Mucosa of gallbladder (tissue), 1 donor: ENCODE results near the gene NEAT1. TPM values are rescaled to one million over a fixed set of nuclear protein-coding genes. Genes with fewer than 3 reads are reported as not detected.
"Not testable (repeated sequence)": the region's sequence is repeated elsewhere in the genome, so short reads cannot be mapped to it uniquely, and the experiment has no call there.

Experiments used
- DNase-seq: peaks from one replicate; pipeline ENCODE4 v3.0.0-alpha.2; 2020; ENCODE audit warnings: low spot score
- total RNA-seq: library from RNA; stranded (reverse); gene quantifications from one replicate; pipeline ENCODE4 v1.2.1, GENCODE V29; 2021
- donor health status: DM: no; HTN: no; CAD: no.

The NEAT1 gene
- total RNA-seq, 1 donor from 2014 or later: 1,012 TPM

DNA sequence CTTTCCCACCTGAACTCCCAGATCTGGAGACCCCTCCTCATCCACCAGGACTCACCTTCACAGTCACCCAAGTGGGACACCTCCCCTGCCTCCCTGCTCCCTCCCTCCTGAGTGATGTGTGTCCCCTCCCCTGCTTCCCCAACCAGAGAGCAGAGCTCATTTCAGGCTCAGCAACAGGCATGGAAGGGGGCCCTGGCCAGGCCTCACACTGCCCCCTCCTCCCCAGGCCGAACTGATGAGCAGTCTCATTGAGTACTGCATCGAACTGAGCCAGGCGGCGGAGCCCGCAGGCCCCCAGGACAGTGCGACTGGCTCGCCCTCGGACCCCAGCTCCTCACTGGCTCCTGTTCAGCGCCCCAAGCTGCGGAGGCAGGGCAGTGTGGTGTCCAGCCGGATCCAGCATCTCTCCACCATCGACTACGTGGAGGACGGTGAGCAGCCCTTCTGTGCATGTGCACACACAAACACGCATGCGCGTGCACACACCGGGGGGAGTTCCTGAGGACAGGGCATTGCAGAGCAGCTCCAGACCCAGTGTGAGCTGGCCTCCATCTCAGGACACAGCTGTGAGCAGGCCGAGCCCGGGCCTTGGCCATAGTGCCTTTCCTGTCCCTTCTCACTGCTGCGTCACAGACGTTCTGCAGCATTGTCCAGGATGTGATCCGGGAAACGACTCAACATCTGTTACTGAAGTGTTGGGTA is 17.8 kb upstream of the NEAT1 start:
- no peak for DNase-seq

DNA sequence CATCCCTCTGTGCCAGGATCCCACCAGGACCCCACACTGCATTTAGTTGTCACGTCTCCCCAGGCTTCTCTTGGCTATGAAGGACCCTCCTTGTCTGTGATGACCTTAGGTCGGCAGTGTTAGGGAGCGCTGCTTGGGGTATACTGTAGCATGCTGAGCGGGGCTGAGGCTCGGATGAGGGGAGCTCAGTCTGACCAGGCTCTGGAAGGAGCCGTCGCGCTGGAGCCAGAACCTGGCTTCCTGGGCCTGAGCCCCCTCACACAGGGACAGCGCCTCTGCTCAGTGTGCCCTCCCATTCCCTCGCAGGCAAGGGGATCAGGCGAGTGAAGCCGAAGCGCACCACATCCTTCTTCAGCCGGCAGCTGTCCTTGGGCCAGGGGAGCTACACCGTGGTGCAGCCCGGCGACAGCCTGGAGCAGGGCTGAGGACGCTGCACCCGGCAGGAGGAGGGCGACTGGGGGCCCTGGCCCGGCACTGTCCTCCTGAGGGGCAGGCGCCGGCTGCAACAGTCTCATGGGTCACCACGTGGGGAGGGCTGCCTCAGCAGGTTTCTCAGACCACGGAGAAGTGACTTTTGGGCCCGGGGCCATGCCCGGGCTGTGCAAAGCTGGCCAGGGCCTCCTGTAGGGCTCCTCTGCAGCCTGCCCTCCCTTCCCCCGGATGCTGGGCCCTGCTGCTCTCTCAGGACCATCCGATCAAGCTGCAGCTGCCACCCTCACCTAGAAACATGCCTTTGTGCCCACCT is 11.5 kb upstream of the NEAT1 start:
- no peak for DNase-seq

DNA sequence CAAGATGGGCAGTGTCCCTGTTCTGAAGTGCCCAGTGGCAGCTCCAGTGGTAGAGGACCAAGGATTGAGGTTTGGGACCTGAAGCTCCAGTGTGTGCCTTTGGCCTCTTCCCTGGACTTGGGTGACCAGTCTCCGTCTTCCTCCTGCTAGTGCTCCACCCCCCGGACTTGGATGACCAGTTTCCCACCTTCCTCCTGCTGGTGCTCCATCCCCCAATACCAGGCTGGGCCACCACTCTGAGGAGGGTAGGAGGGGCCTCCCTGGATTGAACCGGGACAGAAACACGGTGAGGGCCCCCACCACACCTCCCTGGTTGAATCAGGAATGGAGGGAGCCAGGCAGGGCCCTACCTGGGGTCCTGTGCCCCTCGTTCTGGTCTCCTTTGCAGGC is 10.9 kb upstream of the NEAT1 start:
- DNase-seq: no peak

DNA sequence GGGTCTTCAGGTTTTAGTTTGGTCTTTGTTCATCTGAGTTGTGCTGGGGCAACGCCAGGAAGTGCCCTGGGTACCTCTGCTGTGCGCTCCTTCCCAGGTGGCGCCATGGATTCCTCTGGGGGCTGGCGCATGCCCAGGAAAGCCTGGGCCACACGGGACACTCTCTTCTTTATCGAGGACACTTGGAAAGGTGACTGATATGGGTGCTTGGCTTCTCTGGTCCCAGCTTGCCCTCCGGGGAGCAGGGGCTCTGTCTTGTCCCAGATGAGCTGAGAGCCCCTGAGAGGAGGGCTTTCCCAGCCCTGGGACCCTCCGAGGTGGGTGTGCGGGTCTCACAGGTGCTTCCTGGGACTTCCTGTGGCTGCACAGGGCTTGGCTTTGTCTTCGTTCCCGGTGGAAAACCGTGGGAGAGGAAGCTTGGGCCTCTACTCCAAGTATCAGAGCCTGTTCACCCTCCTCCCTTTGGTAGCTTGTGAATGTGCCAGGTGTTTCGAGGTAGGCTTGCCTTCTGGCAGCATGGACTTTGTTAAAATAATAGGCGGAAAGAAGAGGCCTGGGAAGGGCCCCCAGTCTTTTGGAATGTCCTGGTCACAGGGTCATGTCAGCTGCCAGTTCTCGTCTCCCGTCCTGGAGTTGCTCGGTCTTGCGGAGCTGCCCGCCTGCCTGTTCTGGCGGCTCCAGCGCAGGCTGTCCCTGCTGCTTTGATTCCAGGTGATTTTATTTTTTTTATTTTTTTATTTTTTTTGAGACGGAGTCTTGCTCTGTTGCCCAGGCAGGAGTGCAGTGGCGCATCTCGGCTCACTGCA is 10.1 kb upstream of the NEAT1 start:
- no peak for DNase-seq

DNA sequence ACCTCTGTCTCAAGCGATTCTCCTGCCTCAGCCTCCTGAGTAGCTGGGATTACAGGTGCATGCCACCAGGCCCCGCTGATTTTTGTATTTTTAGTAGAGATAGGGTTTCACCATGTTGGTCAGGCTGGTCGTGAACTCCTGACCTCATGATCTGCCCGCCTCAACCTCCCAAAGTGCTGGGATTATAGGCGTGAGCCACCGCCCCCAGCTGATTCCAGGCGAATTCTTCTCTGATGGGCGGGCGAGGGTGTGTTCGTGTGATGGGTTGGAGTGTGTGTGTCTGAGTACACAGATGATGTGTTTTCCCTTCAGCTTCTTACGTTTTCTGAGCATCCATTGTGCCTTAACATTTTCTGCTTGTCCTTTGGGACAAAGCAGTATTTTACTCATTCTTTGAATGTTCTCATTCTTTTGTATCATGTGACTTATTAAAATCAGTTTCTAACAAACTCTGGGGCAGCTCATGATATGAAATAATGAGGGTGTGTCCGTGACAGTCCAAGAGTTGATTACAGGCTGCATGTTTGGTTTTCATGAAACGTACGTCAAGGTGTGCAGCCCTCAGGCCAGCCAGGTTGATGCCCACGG is 9.4 kb upstream of the NEAT1 start:
- DNase-seq: not testable (repeated sequence)

DNA sequence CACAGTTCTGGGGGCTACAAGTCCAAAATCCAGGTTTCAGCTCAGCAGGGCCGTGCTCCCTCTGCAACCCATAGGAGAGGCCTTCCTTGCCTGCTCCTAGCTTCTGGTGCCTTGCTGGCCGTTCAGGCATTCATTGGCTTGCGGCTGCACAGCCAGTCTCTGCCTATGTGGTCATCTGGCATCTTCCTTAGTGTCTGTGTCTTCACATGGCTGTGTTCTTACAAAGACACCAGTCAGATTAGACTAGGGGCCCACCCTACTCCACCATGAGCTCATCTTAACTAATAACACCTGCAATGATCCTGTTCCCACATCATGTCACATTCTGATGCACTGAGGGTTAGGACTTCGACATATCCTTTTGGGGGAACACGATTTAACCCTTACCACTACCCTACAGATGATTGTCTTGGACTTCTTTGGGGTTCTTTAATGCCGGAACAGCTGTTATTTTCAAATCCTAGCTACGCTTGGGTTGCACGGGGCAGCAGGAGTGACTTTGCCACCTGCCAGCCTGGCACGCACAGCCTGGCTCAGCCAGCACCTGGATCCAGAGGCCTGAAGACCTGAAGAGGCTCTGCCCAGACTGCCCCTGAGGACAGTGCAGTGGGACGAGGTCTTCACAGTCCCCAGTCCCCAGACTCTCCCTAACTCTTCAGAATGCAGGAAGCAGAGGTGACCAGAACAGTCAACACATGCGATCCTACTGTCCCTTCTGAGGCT is 7.7 kb upstream of the NEAT1 start:
- no peak for DNase-seq

DNA sequence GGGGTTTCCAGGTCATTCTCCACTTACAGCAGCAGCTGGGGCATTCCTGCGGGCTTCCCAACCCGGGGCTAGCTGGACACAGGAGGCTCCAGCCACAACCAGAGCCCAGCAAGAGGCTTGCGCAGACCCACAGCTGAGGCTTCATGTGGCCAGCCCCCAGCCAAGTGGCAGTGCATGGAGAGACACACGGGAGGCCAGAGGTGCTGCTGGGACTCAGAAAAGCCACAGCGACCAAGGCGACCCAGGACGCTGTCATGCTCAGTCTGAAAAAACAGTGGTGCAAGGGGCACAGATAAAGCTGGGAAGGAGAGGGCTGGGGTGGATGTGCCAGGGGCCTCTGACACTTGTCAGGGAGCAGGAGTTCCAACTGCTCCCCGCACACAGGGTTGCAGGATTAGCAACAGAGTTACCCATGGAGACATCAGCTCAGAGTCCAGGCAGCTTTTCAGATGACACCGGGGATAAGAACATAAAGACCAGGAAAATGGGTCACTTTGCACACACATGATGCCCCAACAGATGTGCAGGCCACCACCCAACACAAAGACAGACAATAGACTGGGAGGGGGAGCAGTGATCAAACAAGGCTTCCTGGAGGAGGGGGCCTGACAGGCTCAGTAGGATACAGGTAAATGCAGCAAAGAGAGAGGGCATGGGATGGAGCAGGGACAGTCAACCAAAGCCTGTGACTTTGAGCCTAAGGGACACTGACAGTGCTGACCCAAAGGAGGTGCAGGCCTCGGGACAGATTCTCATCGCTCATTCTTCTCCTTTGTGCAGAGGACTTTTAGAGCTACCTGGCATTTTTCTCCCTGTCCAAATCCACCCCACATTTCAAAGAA is 6.9 kb upstream of the NEAT1 start:
- DNase-seq: no peak

DNA sequence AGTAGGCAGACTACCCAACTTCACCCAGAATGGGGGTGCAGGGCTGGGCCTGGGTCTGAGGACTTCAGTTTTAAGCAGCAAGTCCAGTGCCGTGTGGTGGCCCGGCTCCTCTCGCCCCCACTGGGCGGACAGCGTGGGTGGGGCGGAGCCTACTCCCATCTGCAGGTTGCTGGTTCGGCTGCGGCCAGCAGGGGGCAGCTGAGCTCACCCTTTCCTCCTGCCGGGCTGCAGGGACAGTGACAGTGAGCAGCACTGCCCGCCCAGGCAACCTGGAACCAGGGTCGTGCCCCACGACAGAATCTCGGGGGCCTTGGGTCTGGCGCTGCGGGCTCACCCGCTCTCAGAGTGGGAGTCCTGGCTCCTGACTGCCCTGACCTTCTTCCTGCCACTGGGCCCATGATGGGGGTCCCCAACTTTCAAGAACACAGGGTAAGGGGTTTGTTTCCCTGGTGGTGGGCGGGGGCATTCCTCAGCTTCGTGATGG is 6.2 kb upstream of the NEAT1 start:
- peak; percentile 93 for DNase-seq

DNA sequence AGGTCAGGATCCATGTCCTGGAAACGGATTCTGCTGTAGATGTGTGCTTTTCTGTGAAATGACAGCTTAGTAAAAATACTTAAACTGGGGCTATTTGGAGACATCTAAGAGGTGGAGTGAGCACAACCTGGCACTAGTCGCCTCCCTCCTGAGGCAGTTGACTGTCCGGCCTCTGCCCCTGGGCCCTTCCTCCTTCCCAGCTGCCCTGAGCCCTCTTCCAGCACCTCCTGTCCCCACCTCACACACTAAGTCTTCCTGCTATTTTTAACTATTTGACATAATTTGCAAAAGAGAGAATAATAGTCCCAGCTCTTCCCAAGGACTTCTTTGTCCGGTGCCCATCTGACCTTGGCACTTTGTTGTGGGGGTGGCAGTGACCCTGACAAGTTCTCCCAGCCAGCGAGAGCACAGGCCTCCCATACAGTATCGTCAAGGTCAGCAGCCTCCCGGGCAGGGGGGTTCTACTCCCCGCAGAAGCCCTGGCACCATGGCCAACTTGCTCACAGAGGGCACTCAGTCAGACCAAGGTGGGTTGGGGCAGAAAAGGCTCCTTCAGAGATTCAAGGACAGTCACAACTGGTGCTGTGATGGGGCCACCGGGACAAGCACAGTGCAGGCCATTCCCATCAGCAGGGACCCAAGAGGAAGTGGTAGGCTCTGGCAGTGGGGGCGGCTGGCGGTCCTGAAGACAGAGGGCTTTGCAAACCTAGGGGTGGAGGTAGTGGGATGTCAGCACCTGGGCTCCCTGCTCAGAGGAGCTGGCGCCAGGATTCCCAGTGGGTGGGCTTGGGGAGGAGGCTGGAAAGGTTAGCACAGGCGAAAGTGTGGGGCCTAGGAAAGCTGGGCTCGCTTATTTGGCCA is 5.5 kb upstream of the NEAT1 start:
- no peak for DNase-seq

DNA sequence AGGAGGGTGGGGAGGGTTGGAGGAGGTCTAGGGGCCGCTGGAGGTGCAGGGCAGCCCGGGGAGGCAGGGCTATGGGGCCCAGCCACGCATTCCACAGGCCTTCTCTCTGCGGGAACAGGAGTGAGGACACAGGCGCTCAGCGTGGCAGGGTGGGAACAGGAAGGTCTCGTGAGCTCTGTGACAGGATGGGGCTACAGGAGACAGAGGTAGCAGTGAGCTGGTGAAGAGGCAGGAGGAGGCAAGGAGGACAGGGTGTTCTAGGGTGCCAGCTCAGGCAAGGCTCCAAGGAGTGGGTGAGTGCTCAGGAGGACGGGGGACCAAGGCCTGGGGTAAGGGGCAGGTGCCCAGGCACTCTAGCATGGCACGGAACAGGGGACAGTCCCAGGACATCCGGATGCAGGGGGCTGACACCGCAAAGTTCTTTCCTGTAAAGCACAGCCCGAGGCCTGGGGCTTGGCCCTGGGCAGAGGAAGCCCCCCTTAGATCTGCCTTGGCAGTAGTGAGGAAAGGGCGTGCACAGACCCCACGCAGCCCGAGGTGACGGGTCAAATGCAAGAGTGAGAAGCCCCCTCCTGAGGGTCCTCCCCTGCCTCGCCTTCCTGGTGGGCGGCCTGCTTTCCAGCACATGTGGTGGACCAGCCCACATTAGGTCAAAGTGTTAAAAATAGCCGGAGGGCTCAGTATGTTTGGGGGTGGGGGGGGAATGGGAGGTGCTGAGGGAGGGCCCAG is 4.7 kb upstream of the NEAT1 start:
- DNase-seq: no peak

DNA sequence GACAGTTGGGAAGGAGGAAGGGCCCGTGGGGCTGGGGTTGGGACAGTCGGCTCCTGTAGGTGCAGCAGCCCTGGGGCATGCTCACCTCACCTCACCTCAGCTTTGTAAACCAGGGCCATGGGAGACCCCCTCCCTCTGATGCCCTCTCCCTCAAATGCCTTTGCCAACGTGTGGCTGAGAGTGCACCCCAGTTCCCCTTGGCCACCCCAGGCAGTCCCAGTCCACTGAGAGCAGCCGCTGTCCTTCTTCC is 4.2 kb upstream of the NEAT1 start:
- DNase-seq: no peak

DNA sequence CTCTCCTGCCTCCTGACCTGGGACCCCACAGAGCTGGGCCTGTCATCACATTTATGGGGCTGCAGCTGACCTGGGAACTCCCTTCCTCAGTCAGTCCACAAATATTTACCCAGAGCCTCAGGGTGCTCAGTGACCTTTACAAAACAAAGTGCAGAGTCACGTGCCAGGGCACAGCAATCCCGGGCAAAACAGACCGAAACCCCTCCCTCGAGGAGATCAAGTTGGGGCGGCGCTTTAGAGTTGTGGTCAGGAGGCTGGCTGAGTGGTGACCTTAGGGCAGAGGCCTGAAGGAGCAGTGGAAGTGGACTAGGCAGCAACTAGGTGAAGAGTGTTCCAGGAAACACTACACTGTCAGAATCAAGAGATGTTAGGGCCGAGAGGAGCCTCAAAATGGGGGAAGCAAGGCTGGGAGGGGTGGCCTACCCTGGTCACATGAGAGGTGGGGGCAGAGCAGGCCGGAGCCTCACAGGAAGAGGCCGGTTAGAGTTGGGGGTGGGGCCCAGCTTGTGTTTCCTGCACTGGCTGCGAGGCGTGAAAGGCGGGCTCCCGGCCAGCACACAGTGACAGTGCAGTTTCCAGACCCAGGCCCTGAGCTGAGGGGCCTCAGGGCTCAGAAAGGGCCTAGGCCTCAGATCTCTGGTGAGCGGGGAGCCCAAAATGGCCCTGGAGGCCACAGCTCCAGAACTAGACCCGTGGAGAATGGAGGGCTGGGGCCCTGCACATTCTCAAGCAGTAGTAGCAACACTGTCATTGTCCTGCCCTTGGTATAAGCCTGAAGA is 3.7 kb upstream of the NEAT1 start:
- peak; percentile 96 for DNase-seq

DNA sequence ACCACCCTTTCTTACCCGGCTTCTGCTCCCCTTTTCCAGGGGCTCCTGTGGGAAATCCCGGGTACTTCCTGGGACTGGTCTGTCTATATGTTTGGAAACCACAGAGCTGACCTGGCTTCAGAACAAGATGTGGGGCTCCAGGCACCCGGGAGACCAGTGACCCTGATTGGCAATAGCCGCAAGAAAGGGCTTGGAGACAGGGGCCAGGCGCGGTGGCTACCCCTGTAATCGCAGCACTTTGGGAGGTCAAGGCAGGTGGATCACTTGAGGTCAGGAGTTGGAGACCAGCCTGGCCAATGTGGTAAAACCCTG is 3.2 kb upstream of the NEAT1 start:
- no peak for DNase-seq

DNA sequence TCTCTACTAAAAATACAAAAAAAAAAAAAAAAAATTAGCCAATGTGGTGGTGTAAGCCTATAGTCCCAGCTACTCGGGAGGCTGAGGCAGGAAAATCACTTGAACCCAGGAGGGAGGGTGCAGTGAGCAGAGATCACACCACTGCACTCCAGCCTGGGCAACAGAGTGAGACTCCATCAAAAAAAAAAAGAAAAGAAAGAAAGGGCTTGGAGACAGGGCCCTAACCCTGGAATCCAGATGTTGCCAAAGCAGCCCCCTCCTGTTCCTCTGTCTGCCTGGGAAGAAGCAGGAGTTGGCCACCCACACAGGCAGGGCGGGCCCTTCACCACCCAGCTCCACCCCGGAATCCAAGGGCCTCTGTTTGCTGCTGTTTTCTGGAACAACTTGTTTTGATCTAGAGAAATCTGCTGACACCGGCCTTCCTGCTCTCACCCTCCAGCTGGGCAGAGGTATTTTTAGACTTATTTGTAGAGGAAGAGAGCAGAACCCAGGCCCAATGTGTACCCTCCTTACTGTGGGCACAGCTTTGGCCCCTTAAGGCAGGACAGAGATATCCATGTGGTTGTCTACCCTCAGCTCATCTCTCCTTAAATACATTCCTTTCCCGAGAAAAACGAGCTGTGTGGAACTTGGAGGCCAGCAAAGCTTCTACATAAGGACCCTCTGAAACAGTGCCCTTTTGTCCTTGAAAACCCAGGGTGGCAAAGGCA is 2.7 kb upstream of the NEAT1 start:
- DNase-seq: peak; percentile 93

DNA sequence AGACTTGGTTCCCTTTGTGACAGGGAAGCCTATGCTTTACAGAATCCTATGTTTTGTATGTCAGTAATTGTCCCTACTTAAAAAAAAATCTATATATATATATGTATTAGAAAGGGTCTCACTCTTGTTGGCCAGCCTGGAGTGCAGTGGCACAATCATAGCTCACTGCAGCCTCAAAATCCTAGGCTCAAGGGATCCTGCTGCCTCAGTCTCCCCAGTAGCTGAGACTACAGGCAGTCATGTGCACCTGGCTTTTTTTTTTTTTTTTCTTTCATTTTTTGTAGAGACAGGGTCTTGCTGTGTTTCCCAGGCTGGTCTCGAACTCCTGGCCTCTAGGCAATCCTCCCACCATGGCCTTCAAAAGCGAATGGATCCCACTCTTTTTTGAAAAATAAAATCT is 2.1 kb upstream of the NEAT1 start:
- DNase-seq: no peak

DNA sequence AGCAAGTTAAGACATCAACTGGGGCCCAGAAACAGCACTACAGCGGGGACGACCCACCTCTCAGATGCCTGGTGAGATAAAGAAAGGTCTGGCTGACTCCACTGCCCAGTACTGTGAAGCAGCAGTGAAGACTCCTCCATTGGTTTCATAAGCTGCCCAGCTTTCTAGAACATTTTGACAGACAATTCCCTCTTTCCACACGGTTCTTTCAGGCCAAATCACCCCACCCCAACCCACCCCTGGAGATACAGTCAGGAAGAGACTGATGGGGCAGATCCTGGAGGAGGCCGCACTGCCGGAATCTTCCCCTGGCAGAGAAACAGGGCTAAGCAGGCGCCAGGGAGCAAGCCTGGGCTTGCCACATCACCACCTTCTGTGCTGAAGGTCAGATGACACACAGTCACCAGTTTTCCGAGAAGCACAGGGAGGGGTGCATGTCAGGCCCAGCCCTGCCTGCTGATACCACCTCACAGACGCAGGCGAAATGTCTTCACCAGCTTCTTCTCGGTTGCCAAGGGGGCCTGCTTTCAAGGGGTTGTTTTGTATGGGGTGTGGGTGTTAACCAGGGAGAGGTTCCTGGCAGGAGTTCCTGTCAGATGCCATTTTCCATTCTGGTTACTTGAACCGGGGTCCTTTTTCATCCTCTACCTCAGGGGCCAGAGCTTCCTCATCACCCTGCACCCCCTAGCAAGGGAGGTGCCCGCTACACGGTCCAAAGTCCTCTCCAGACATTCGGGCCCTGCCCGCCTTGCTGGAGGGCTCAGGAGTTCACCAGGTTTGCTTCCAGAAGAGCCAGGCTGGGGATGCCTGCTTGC is 1.4 kb upstream of the NEAT1 start:
- DNase-seq: peak; percentile 96
